A549 (cell line): ENCODE results near the gene HSPB1. TPM values are rescaled to one million over a fixed set of nuclear protein-coding genes. Genes with fewer than 3 reads are reported as not detected.

Source experiments
- ATAC-seq, 2 experiments: fragments of 200-7000 bp in 1 of 2; fragments of >200 bp in 1 of 2; cut with Nextera tagmentation in 1 of 2; cut with Tn5 transposase in 1 of 2; 3 replicates each; pipeline versions ENCODE4 v1.8.0 to v1.9.1; 2018 to 2020; ENCODE audit warnings: mild to moderate bottlenecking in 1 of 2, moderate library complexity in 1 of 2
- CTCF ChIA-PET: fragments of 300-600 bp; sonication (Branson Sonifier 250); formaldehyde crosslinking; extraction: SDS; loops from one replicate; lab custom pipeline; 2021; ENCODE audit warnings: antibody characterized with exemption, inconsistent platforms; lab: Yijun Ruan, JAX
- POLR2A ChIA-PET: fragments of 350-600 bp; formaldehyde crosslinking; extraction: SDS; loops from one replicate; lab custom pipeline; 2021; ENCODE audit warnings: antibody characterized with exemption, inconsistent platforms; lab: Yijun Ruan, JAX
- DNase-seq, 2 experiments: peaks; one replicate each; pipeline versions ENCODE4 v3.0.0 to v3.0.0-alpha.2; 2011 to 2016; ENCODE audit warnings: low read depth in 1 of 2, low spot score in 1 of 2
- FAIRE-seq: peaks from 2 replicates; lab custom pipeline; 2011; peaks lifted over from hg19 to GRCh38; lab: Jason Lieb, UNC
- H3K27ac ChIP-seq, 2 experiments: fragments of >200 bp; sonication (Bioruptor Twin); formaldehyde crosslinking; 3 replicates each; pipeline ENCODE4 v1.5.1; 2016 to 2017
- H3K4me1 ChIP-seq: fragments of >200 bp; sonication (Bioruptor Twin); formaldehyde crosslinking; 3 replicates; pipeline ENCODE4 v1.6.1; 2016
- H3K4me2 ChIP-seq: fragments of >200 bp; sonication (Bioruptor Twin); formaldehyde crosslinking; 3 replicates; pipeline ENCODE4 v1.6.1; 2016
- H3K4me3 ChIP-seq: fragments of >200 bp; sonication (Bioruptor Twin); formaldehyde crosslinking; 3 replicates; pipeline ENCODE4 v1.5.1; 2016
- H3K9me3 ChIP-seq: fragments of >200 bp; sonication (Bioruptor Twin); formaldehyde crosslinking; 3 replicates; pipeline ENCODE4 v1.6.1; 2016
- CEBPB ChIP-seq, 2 experiments: fragments of >200 bp in 1 of 2; sonication (Bioruptor Twin) in 1 of 2; formaldehyde crosslinking in 1 of 2; IDR thresholded peaks; 2 replicates each; pipeline ENCODE4 v1.6.1; 2012 to 2016
- CHD2 ChIP-seq: fragments of 150-350 bp; IDR thresholded peaks from 2 replicates; pipeline ENCODE4 v1.6.1; 2014; ENCODE audit warnings: low read length; ENCODE audit not compliant: partially characterized antibody
- EHF ChIP-seq: fragments of 250-450 bp; sonication (Bioruptor Pico); IDR thresholded peaks from 2 replicates; pipeline ENCODE4 v1.5.0; 2020; ENCODE audit warnings: mild to moderate bottlenecking
- ELK1 ChIP-seq: fragments of 150-350 bp; IDR thresholded peaks from 2 replicates; pipeline ENCODE4 v1.6.1; 2014; ENCODE audit warnings: low read depth, mild to moderate bottlenecking, low read length
- FOSL2 ChIP-seq, 2 experiments: fragments of 450-650 bp in 1 of 2; fragments of >200 bp in 1 of 2; sonication (Bioruptor Twin) in 1 of 2; formaldehyde crosslinking; IDR thresholded peaks; 2 replicates each; pipeline versions ENCODE4 v1.5.0 to v1.6.1; 2016 to 2020; ENCODE audit warnings: mild to moderate bottlenecking in 1 of 2, moderate library complexity in 1 of 2
- FOXS1 ChIP-seq: fragments of 250-450 bp; sonication (Bioruptor Pico); IDR thresholded peaks from 2 replicates; pipeline ENCODE4 v1.5.0; 2020; ENCODE audit warnings: mild to moderate bottlenecking, moderate library complexity
- HMGXB4 ChIP-seq: fragments of 250-450 bp; sonication (Bioruptor Pico); IDR thresholded peaks from 2 replicates; pipeline ENCODE4 v1.5.0; 2021; ENCODE audit warnings: mild to moderate bottlenecking, moderate library complexity, borderline replicate concordance
- HOXA7 ChIP-seq: fragments of 250-450 bp; sonication (Bioruptor Pico); IDR thresholded peaks from 2 replicates; pipeline ENCODE4 v1.5.0; 2020; ENCODE audit warnings: mild to moderate bottlenecking, moderate library complexity
- HOXB13 ChIP-seq: fragments of 250-450 bp; sonication (Bioruptor Pico); IDR thresholded peaks from 2 replicates; pipeline ENCODE4 v1.5.0; 2020; ENCODE audit warnings: low read depth, mild to moderate bottlenecking, moderate library complexity
- HOXB5 ChIP-seq: fragments of 250-450 bp; sonication (Bioruptor Pico); IDR thresholded peaks from 2 replicates; pipeline ENCODE4 v1.5.0; 2020; ENCODE audit warnings: mild to moderate bottlenecking, moderate library complexity
- KDM1A ChIP-seq: fragments of 200-600 bp; sonication (generic); IDR thresholded peaks from 2 replicates; pipeline ENCODE4 v1.6.1; 2016; ENCODE audit warnings: low read depth, mild to moderate bottlenecking
- KDM5A ChIP-seq: fragments of 200-600 bp; sonication (generic); IDR thresholded peaks from 2 replicates; pipeline ENCODE4 v1.6.1; 2016; ENCODE audit warnings: antibody characterized with exemption, mild to moderate bottlenecking
- MAX ChIP-seq: IDR thresholded peaks from 2 replicates; pipeline ENCODE4 v1.6.1; 2012
- NFE2L2 ChIP-seq: fragments of 150-350 bp; conservative IDR thresholded peaks from 2 replicates; pipeline ENCODE4 v1.6.1; 2014; ENCODE audit warnings: low read length
- PBX3 ChIP-seq: IDR thresholded peaks from 2 replicates; pipeline ENCODE4 v1.6.1; 2012
- POLR2A ChIP-seq: IDR thresholded peaks from 2 replicates; pipeline ENCODE4 v1.6.1; 2012; ENCODE audit warnings: mild to moderate bottlenecking, low read length
- RAD21 ChIP-seq, 2 experiments: fragments of >200 bp in 1 of 2; sonication (Bioruptor Twin) in 1 of 2; formaldehyde crosslinking in 1 of 2; IDR thresholded peaks in 1 of 2; conservative IDR thresholded peaks in 1 of 2; 2 replicates in 1 of 2; 3 replicates in 1 of 2; pipeline ENCODE4 v1.6.1; 2012 to 2018; ENCODE audit warnings: inconsistent platforms in 1 of 2
- TP53 ChIP-seq: fragments of 250-450 bp; sonication (Bioruptor Pico); IDR thresholded peaks from 2 replicates; pipeline ENCODE4 v1.5.0; 2021; ENCODE audit warnings: mild to moderate bottlenecking, moderate library complexity
- ZNF302 ChIP-seq: fragments of 250-450 bp; sonication (Bioruptor Pico); IDR thresholded peaks from 2 replicates; pipeline ENCODE4 v1.9.0; 2021; ENCODE audit warnings: inconsistent platforms, mild to moderate bottlenecking, moderate library complexity
- WGBS: methylation state at CpG from one replicate; pipeline ENCODE4 v1.1.6; 2017; ENCODE audit errors: missing lambda C conversion rate; 5-methylcytosine and 5-hydroxymethylcytosine counted together
- polyA plus RNA-seq, 4 experiments: library from polyadenylated mRNA; depleted of rRNA in 3 of 4; stranded (reverse); fragments of >200 nt; fragmentation: RNase III in 1 of 4; extraction: RNeasy Plus Mini Kit Qiagen cat#74134 plus additional on column Dnase treatment in 1 of 4; gene quantifications; 2 replicates in 3 of 4; 3 replicates in 1 of 4; pipeline ENCODE4 v1.2.3, GENCODE V29; 2011 to 2017
- TF ChIP-seq, protein P1 (sequence below): fragments of >200 bp; sonication (Bioruptor Twin); formaldehyde crosslinking; IDR thresholded peaks from 3 replicates; pipeline ENCODE4 v1.5.1; 2016

Gene HSPB1
- polyA plus RNA-seq, 2 of the 4 experiments (the other 2 are of a cell fraction) = 209 to 620 TPM

- ChIA-PET POLR2A (interaction anchor here (1.6 kb wide), 1 partner anchor 20 kb away, joined by 4 read pairs; no protein-coding TSS in a partner anchor), CTCF (interaction anchor here (1.2 to 2.2 kb wide), 3 partner anchors 8 to 160 kb away, joined by 3 to 7 read pairs (median 4); no protein-coding TSS in a partner anchor)
- Histone ChIP-seq H3K4me2 (peak overlapping the region; percentile 40), H3K4me1 (peaks cover 90% of the 10 kb centered on the region), H3K4me3 (no peak overlapping the region), H3K27ac (peak overlapping the region; percentile 29 to 41; a peak in 2 of 6 replicates), H3K9me3 (no peaks in the 10 kb centered on the region)
- 62% methylated on average over 9 of the region's 9 CpGs for WGBS
- no peak for DNase-seq
- FAIRE-seq = no peak
- ATAC-seq = no peak
- no peak for TF ChIP-seq MAX
- no peak for TF ChIP-seq TP53
- no peak for TF ChIP-seq KDM5A
- no peak for TF ChIP-seq CEBPB (IDR thresholded peaks at IDR 0.05)
- no peak for TF ChIP-seq POLR2A
- TF ChIP-seq NFE2L2 = no peak
- no peak for TF ChIP-seq ELK1
- TF ChIP-seq, protein P1, sequence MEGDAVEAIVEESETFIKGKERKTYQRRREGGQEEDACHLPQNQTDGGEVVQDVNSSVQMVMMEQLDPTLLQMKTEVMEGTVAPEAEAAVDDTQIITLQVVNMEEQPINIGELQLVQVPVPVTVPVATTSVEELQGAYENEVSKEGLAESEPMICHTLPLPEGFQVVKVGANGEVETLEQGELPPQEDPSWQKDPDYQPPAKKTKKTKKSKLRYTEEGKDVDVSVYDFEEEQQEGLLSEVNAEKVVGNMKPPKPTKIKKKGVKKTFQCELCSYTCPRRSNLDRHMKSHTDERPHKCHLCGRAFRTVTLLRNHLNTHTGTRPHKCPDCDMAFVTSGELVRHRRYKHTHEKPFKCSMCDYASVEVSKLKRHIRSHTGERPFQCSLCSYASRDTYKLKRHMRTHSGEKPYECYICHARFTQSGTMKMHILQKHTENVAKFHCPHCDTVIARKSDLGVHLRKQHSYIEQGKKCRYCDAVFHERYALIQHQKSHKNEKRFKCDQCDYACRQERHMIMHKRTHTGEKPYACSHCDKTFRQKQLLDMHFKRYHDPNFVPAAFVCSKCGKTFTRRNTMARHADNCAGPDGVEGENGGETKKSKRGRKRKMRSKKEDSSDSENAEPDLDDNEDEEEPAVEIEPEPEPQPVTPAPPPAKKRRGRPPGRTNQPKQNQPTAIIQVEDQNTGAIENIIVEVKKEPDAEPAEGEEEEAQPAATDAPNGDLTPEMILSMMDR = no peak
- TF ChIP-seq HOXB13 (CRISPR knock-in tag) = no peak
- TF ChIP-seq ZNF302 (CRISPR knock-in tag) = no peak
- TF ChIP-seq FOXS1 (CRISPR knock-in tag) = no peak
- no peak for TF ChIP-seq RAD21 (conservative IDR thresholded peaks at IDR 0.05 in 1 of 2, IDR thresholded peaks at IDR 0.05 in 1 of 2)
- TF ChIP-seq HMGXB4 (CRISPR knock-in tag) = no peak
- TF ChIP-seq HOXB5 (CRISPR knock-in tag) = no peak
- no peak for TF ChIP-seq PBX3
- TF ChIP-seq KDM1A = no peak
- no peak for TF ChIP-seq EHF (CRISPR knock-in tag)
- no peak for TF ChIP-seq FOSL2 (IDR thresholded peaks at IDR 0.05)
- no peak for TF ChIP-seq FOSL2 (CRISPR knock-in tag; IDR thresholded peaks at IDR 0.05)
- no peak for TF ChIP-seq HOXA7 (CRISPR knock-in tag)
- no peak for TF ChIP-seq CHD2
These were observed 36.0 kb downstream of the HSPB1 start for GRCh38 chr7:76338298-76339084.
